Stimulated activated CD8-positive, alpha-beta memory T cell treated with anti-CD3 and anti-CD28 coated beads, Interleukin-7, amount 100 ng/mL, for 4 hours (primary cell): ENCODE results near the gene ALDH1L1.

Source experiments
- DNase-seq, 2 donors: peaks; one replicate each; pipeline ENCODE4 v3.0.0-alpha.2; 2020; ENCODE audit warnings: low read depth in 2 of 2

The ALDH1L1 gene

GRCh38 chr3:126119976-126120375 is 60.4 kb downstream of the ALDH1L1 start:
- DNase-seq = no peak

DNA sequence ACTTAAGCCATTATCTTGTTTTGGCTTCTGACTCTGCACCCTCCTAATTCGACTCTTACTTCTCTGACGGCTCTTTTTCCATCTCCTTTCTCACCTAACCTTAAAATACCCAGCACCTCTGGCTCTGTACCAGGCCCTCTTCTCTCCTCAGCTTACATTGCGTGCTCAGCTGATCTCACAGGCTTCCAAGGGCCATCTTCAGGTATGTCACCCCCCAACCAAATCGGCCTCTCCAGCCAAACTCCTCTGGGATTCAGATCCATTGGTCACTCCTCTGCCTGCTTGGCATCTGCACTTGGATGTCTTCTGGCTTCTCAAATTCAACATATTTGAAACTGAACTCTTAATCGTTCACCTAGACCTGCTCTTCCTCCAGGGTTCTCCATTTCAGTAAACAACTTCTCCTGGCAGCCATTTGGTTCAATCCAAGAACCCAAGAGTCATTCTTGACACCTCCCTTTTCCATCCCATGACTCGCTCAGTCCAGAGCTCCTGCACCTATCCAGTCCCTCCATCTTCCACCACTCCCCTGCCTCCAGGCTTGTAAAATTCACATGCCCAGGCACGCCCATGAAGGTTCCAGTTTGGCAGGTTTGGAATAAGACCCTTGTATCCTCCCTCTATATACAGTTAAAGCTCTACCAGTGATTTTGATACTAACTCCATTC is 61.2 kb downstream of the ALDH1L1 start:
- DNase-seq = no peak

DNA sequence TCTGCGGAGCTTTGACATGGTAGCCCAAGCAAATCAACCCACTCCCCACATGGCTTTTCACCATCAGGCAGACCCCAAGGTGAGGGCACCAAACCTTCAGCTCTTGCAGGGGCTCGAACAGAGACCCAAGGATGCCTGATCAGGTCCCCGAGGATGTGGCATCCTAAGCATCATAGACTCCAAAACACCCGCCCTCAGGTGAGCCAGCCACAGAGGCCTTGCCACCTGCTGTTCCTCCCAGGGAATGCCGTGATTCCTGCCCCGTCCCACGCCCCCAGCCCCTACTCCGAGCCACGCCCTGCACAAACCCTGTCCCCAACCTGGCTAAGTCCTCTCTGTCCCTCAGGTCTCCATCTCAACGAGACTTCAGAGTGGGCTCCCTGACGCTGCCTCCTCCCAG is 61.8 kb downstream of the ALDH1L1 start:
- no peak for DNase-seq

DNA sequence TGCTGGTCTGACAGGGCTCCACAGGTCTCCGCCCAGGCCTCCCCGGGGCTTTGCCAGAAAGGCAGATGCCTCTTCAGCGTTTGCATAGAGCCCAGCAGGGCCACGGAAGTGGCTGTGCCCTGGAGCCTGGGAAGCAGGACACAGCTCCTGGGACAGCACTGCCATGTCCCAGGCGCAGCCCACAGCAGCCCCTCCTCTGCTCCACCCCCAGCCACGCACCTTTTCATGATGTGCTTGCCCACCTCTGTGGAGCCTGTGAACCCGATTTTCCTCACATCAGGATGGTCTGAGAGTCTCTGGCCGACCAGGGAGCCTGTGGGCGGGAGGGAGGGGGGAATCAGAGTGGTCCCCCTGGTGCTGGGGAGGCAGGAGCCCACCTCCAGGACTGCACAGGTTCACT is 62.6 kb downstream of the ALDH1L1 start:
- no peak for DNase-seq

- no peak for DNase-seq
These were observed 63.2 kb downstream of the ALDH1L1 start for GRCh38 chr3:126117212-126117611.

DNA sequence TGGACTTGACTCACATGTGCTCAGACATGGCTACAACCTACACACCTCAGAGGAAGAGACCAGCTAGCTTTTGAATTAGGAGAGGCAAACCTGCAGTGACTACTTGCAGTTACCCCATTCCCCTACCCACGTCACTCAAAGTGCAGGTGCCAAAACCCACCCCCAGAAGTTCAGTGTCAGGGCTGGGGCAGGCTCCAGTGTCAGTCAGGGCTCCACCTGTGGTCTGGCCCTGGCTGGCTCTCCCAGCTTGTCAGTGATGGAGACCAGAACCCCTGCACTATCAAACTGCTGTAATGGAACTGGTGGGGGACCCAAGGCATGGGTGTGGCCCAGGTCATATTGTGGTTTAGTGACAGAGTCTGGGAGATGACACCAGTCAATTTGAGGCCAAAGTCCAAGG is 63.9 kb downstream of the ALDH1L1 start:
- DNase-seq = no peak

GRCh38 chr3:126114443-126115386 is 65.7 kb downstream of the ALDH1L1 start:
- no peak for DNase-seq

DNA sequence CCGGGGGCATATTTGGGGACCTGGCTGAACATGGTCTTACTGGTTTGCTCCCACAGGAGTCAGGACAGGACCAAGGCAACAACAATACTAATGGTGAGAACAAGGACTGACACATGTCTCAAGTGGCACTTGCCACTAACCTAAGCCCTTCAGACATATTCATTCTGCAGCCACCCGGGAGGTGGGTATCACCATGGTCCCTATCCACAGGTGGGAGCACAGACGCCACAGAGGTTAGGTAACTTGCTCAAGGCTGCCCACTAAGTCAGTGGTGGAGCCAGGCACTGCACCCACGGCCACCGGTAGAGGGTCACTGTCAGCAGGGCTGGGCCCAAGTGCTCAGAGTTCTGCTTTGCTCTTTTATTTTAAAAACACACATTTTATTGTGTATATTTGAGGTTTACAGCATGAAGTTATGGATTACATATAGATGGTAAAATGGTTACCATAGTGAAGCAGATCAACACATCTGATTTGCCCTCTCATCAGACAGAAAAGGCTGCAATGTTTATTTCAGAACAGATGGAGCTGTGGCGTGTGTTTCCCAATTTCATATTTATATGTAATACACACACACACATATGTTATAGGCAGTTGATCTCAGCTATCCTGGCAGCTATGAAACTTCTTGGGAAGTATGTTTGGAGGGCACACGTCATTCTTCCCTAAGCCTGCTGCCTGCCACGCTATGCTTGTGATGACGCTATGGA is 66.5 kb downstream of the ALDH1L1 start:
- no peak for DNase-seq

DNA sequence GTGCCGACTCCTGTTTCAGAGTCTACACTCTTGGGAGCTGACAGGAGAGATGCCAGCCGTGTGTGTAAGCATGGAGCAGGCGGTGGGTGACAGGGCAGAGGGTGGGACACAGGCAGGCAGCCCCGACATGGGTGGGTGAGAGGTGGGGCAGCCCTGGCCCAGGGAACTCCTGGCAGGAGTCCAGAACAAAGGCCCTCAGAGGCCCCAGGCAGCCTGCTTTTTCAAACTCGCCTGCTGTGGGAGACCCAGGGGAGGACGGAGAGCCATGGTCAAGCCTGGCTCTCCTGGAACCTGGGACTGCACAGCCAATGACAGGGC is 67.2 kb downstream of the ALDH1L1 start:
- no peak for DNase-seq

DNA sequence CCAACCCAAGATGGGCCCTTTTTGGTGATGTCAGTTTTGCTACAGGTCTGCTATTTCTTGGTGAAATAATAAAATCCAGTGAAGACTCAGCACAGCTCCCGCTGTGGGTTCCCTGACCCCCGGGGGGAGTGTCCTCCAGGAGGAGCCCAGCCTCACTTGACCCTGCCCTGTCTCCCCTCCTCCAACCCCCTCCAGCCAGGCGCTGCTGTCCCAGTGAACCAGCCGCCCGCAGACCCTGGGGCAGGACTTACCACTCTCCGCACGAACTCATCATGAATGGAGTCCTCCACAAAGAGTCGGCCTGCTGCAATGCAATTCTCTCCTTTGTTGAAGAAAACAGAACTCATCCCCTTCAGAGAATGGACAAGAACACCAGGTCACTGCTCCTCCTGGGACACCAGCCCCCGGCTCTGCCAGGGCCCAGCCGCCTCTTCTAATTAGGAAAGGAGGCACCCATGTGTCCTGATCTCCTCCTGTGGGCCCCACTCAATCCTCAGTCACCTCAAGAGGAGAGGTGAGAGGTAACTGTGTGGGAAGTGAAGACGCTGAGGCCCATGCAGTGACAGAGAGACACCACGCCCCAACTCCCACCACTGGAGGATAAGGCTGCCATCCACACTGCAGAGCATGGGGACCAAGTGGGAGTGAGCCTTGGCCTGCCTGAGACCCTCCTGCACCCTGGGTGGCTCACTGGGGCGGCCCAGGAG is 67.7 kb downstream of the ALDH1L1 start:
- DNase-seq = no peak

DNA sequence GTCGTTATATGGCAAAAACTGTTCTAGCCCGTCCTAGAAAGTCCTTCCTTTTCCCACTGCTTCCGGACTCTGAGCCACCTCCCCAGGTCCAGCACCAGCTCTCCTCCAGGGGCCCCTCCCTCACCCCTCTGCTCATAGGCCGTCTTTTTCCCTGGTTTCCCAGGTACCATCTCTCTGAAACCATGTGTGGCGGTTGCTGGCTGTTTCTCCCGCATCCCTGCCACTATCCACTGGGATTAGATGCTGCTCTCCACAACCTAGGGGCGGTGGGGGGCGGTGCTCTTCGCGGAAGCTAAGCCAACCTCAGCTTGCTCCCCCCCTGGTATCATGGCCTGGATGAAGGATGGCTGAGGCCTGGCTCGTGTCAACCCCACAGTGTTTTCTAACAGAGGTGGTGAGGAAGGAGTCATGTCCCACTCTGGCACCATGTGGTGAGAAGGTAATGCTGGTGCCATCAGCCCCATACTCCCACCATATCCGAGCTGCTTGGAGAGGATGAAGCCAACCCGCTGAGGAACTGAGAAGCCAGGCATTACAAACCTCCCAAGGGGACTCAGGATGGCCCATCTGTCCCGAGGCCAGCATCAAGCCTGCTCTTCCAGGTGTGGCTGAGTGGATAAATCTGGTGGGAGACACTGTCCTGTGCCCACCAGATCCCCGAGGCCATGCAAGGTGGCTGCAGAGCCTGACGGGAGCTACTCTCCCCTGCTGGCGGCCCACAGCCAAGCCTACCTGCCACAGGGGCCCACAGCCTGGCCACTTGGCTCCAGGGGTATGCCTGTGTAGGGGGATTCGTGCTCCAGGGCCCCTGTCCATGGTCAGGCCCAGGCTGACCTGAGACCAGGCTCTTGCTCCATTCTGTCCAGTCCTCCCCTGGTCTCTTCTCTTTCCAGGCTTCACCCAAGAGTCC is 68.6 kb downstream of the ALDH1L1 start:
- no peak for DNase-seq

DNA sequence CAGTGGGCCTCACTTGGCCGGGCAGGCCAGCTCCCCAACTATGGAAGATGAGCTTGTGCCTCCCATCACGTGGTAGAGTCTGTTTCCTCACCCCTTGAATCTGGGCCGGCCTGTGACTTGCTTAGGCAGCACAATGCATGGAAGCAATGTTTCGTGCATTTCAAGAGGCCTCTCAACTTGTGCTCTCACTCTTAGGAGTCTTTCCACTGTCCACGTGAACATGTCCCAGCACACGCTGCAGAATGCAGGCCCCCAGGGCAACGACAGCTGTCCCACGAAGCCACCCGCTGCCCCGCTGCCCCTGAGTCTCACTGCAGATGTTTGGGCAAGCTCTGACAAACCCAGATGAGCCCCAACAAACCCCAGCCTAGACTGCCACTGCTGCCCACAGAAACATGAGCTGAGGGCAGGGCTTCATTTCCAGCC is 69.2 kb downstream of the ALDH1L1 start:
- DNase-seq = no peak

GRCh38 chr3:126110431-126111125 is 69.8 kb downstream of the ALDH1L1 start:
- no peak for DNase-seq

- DNase-seq = no peak
These were observed 70.5 kb downstream of the ALDH1L1 start for GRCh38 chr3:126109880-126110235.

DNA sequence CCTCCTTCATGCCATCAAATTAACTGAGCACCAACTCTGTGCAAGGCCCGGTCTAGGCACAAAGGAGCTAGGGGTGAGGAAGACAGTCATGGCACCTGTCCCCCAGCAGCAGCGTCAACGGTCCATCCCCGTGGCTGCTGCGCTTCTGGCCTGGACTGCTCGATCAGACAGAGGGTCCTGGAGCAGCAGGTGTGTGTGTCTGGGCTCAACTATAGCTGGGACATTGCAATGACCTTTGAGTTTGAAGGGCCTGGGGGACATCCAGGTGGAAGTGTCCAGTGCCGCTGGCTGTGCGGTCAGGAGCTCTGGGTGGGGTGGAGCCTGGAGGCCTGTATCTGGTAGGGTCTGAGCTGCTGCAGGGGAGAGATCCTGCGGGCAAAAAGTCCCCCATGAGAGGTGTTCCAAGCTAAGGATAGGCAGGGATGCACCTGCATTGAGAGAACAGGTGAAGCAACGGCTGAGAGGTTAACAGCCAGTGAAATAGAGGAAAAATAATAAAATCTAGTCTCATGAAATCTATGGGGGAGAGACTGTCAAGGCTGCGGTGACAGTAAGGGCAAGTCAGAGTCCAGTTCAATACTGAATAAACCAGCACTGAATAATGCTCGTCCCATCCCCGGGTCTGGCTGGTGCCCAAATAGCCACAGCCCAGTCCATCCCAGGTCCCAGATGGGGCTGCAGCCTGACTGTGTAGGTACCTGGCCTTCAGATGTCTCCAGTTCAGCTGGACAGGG is 71.1 kb downstream of the ALDH1L1 start:
- DNase-seq = no peak

DNA sequence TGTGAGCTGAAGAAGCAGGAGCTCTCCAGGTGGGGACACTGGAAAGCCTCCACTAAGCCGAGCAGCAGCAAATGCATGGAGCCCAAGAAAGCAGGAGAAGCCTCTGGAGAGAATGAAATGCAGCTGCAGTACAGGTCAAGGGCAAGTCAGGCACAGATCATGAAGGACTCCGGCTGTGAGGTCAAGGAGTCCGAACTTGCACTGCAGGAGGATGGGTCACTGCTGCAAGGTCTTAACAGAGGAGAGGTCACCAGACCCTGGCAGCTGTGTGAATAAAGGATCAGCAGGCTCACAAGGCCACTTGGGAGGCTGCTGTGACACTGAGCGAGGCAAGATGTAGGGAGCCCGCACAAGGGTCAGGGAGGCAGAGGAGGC is 71.7 kb downstream of the ALDH1L1 start:
- no peak for DNase-seq

- no peak for DNase-seq
These were observed 72.3 kb downstream of the ALDH1L1 start for GRCh38 chr3:126107957-126108675.

- DNase-seq = no peak
These were observed 73.0 kb downstream of the ALDH1L1 start for GRCh38 chr3:126107203-126107939.
